Bone marrow (tissue), 2 donors: ENCODE data around the gene MVB12A.

Experiments
- DNase-seq, 2 donors: peaks; one replicate each; lab custom pipeline; 2025; lab: John Stamatoyannopoulos, UW

The MVB12A gene

DNA sequence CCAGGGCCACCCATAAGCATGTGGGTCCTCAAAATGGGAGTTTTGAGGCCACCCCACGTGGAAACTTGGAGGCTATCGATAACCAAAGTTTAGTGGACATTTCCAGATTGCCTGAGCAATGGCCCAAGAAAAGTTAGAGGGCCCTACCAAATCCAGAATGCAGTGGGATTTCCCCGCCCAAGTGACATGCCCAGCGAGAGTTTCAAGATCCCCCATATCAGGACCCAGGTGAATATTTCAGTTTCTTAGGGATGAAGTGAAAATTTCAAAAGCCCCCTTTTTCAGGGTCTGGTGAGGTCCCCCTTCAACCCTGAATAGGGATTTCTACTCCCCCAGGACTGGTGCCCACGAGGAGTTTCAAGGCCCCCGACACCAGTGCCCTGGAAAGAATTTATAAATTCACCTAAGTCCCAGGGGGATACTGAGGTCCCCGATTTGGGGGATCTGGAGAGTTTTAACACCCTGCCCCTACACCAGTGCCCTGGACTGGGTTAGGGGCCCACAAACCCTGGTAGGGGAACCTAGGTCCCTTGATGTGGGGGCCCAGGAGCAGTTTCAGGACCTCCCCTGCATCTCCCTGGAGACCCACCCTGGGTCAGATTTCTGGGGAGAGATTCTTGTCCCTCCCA, 15.1 kb upstream of the MVB12A start:
- no peak for DNase-seq

- peak; percentile 67 to 80 for DNase-seq
These were observed 14.4 kb upstream of the MVB12A start, which contains the start of gene BST2 for GRCh38 chr19:17405250-17406045. Gene BST2, minus strand, starts transcription at chr19:17405630. Its CDS starts 55 bp downstream, at chr19:17405575.

DNA sequence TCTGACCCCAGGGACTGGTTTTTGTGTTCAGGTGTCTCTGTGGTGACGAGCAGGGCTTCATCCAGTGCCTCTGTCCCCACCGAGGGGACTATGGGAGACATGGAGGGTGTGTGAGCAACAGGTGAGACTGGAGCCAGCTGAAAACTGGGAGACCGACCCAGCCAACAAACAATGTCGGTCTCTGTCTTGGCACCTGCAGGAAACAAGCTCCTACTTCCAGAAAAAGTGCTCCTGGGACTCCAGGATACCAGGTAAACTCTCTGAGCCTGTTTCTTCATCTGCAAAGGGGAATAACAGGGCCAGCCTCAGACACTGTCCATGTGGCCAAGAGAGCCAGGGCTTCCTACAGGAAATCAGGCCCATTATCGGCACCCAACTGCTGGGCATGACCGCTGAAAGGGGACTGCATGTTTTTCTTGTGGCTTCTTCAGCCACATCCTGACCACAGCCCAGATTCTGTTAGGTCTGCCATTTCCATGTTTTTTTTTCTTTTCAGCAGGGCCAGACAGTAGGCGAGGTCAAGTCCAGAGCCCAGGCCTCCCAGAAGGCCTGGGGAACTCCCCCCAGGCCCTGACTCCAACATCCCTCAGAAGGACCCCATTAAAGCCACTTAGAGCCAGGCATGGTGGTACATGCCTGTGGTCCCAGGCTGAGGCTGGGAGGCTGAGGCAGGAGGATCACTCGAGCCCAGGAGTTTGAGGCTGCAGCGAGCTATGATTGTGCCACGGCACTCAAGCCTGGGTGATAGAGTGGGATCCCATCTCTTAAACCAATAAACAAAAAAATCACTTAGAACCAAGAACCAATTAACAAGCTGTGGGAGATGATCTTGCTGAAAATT, 13.6 kb upstream of the MVB12A start:
- no peak for DNase-seq

- DNase-seq, result no peak
These were observed 13.0 kb upstream of the MVB12A start for GRCh38 chr19:17406887-17407196.

GRCh38 chr19:17409990-17410389, 9.9 kb upstream of the MVB12A start:
- no peak for DNase-seq

DNA sequence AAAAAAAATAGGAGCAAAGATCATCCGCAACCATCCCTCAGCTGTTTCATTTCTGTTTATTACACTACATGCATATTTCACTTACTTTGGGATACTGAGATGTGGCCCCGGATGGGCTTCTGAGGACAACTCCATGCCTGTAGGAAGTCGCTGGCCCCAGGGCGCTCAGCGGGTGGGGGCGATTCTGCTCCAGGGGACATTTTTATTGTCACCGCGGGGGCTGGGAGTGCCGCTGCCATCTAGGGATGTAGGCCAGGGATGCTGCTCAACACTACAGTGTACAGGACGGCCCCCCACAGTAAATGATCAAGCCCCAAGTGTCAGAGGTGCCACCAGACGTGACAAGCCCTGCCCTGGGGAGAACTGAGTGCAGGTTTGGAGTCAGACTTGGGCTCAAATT, 8.0 kb upstream of the MVB12A start:
- no peak for DNase-seq

GRCh38 chr19:17414097-17414496, 5.8 kb upstream of the MVB12A start:
- no peak for DNase-seq

DNA sequence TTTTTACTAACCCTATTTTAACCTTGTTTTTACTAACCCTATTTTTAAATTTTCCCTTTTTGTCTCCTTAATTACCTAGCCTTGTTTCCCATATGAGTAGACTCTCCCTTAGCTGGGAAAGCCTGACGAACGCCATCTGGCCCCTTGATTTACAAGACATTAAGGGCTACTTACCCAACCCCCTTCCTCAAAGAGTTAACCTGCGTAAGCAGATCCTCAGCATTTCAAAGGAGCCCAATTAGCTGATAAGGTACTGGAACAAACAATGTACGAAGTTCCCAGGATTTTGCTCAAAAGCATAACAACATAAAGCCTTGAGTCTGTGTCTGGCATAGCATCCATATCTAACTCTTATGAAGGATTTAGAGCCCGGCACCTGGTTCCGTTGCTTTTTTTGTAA, 4.7 kb upstream of the MVB12A start:
- no peak for DNase-seq

DNA sequence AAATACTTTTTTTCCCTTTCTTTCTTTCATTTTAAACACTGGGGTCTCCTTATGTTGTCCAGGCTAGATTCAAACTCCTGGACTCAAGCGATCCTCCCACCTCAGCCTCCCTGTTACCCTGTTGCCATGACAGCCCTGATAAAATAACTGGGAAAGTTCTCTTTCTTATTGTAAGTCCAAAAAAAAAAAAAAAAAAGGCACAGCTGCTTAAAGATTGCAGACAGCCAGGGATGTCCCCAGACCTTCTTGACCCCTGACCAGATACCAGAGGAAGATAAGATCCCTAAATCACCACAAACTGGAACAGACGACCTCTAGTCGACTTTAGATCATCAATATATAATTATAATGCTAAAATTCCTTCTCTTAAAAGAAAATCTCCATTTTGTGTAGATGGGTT, 1.1 kb upstream of the MVB12A start:
- no peak for DNase-seq

- no peak for DNase-seq
These were observed 660 bp upstream of the MVB12A start for GRCh38 chr19:17419154-17419620.

DNA sequence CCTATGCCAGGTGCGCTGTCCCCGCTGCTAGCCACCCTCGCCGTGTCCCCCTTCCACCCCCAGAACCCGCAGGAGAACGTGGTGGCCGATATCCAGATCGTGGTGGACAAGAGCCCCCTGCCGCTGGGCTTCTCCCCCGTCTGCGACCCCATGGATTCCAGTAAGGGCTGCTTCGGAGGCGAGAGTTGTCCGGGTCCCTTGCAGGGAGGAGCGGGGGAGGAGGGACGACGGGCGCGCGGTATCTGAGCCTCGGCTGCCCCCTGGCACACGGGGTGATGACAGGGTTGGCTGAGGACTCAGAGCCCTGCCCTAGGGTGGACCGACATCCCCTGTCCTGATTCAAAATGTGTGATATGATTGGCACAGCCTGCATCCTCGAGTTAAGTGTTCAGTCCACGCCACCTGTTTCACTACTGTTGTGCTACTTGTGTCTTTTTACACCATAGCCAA, 653 bp downstream of the MVB12A start:
- peak in 1 of 2 donors; percentile 41 for DNase-seq

- no peak for DNase-seq
These were observed 2.1 kb downstream of the MVB12A start for GRCh38 chr19:17421942-17422341.

DNA sequence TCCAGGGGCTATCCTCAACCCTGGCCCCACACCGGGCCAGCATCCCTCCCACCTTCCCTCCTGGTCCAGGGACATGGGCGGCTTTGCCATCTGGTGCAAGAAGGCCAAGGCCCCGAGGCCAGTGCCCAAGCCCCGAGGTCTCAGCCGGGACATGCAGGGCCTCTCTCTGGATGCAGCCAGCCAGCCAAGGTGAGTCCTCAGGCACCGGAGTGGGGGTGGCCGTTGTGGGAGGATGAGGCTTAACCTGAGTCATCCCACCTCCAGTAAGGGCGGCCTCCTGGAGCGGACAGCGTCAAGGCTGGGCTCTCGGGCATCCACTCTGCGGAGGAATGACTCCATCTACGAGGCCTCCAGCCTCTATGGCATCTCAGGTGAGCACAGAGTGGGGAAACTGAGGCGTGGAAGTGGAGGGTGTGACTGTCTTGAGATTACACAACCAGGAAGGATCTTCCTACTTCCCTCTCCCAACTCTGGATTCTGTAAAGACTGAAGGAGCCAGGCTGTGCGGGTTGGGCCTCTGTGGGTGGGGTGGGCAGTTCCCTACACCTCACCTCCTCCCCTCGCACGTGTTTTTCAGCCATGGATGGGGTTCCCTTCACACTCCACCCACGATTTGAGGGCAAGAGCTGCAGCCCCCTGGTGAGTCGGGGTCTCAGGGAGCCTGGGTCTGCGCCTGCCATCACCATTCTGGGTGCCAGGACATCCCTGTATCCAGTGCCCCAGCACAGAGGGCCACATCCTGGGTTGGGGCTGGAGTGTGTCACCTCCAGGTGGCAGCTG, 3.8 kb downstream of the MVB12A start:
- no peak for DNase-seq

GRCh38 chr19:17424743-17425365, 5.0 kb downstream of the MVB12A start:
- no peak for DNase-seq

DNA sequence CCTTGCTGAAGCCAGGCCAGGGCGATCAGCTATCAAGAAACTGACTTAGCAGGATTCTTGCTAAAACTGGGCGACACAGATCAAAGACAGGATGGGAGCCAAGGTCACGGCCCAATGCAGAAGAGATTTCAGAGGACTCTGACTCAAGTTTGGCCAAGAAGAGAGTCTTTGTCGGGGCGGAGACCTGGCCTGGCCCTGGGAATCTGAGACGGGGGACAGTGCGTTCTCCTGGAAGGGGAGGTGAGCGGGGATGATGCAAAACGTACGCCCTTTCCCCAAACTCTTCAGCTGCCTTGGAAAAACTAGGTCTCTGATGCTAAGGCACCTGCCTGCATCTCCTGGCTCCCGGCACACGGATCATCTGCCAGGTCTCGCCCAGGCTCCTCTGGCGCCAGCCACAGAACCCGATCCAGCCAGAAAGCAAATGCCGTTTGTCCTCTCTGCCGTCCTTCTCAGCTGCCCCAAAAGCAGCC, 9.8 kb downstream of the MVB12A start:
- no peak for DNase-seq

GRCh38 chr19:17431417-17431816, 11.6 kb downstream of the MVB12A start:
- DNase-seq, result no peak

- DNase-seq, result no peak
These were observed 15.4 kb downstream of the MVB12A start for GRCh38 chr19:17435218-17435617.

GRCh38 chr19:17436094-17436873, 16.4 kb downstream of the MVB12A start:
- no peak for DNase-seq

DNA sequence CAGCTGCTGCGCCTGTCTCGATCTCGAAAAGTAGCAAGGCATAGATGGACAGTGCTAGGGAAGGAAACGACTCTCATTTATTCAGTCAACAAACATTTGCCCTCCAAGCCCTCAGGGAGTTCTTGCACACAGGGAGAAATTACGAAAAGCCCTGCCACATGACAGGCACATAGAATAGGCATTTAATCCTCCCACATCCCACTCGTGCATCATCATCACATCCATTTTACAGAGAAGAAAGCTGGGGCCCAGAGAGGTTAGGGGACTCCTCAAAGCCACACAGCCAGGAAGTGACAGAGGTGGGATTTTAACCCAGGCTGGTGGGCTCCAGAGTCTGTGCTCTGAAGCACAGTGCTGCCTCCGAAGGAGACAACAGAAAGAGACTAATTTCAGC, 17.0 kb downstream of the MVB12A start:
- no peak for DNase-seq

DNA sequence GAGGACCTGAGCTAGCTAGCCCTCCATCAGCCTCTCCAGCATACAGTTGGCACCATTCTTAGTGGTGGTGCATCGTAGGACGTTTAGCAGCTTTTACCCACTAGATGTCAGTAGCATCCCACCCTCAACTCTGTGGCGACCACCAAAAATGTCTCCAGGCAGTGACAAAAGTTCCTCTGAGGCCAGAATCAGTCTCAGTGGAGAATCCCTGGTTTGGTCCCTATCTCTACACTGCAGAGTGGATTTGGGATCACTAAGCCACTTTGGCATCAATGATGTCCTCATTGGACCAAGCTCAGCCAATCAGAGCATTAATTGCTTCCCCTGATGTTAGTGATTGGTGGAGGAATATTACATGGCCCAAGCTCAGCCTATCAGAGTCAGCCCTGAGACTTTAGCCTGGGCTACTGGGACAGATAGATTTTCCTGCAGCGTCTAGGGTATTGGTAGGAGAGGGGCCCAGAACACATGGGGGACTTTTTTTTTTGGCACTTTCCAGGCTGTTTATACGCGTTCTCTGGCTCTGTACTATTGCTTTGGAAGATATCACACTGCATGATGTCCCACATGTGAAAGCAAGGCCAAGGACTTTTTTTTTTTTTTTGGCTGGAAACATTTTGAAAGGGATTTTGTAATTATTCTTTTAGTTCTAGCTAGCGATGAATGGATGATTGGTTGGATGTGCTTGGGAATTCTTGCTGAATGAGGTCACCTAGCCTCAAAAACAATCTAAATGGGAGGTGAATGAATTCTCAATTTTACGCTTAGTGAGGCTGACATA, 21.6 kb downstream of the MVB12A start:
- peak in 1 of 2 donors; percentile 62 for DNase-seq
